Measurements from ENCODE around the gene TOM1.
"Not testable (repeated sequence)": the region's sequence is repeated elsewhere in the genome, so short reads cannot be mapped to it uniquely, and the experiment has no call there.

TOM1 gene

GRCh38 chr22:35347462-35347861, 47.8 kb downstream of the TOM1 start:
- no peak for DNase-seq

- DNase-seq, result no peak
Measured at GRCh38 chr22:35348026-35348590, 48.4 kb downstream of the TOM1 start.

- no peak for DNase-seq
Measured at GRCh38 chr22:35348703-35349102, 49.0 kb downstream of the TOM1 start.

GRCh38 chr22:35349368-35349703, 49.6 kb downstream of the TOM1 start:
- no peak for DNase-seq

- no peak for DNase-seq
Measured at GRCh38 chr22:35349704-35350538, 50.2 kb downstream of the TOM1 start.

- peak; percentile 79 to 85 (median 80) for DNase-seq
Measured at GRCh38 chr22:35350539-35351503, 51.1 kb downstream of the TOM1 start.

GRCh38 chr22:35352214-35353111, 52.8 kb downstream of the TOM1 start:
- peak; percentile 16 to 28 (median 22) for DNase-seq

GRCh38 chr22:35353318-35353717, 53.6 kb downstream of the TOM1 start:
- no peak for DNase-seq

GRCh38 chr22:35354068-35354467, 54.4 kb downstream of the TOM1 start:
- no peak for DNase-seq

- no peak for DNase-seq
Measured at GRCh38 chr22:35357883-35358621, 58.4 kb downstream of the TOM1 start.

GRCh38 chr22:35359380-35360065, 59.8 kb downstream of the TOM1 start:
- no peak for DNase-seq

- DNase-seq, result no peak
Measured at GRCh38 chr22:35361001-35361558, 61.4 kb downstream of the TOM1 start.

GRCh38 chr22:35363566-35364086, 63.9 kb downstream of the TOM1 start:
- DNase-seq, result no peak

GRCh38 chr22:35364230-35364629, 64.5 kb downstream of the TOM1 start:
- not testable (repeated sequence) for DNase-seq

- no peak for DNase-seq
Measured at GRCh38 chr22:35367331-35367886, 67.7 kb downstream of the TOM1 start.

GRCh38 chr22:35368386-35368785, 68.7 kb downstream of the TOM1 start:
- DNase-seq, result no peak

- DNase-seq, result no peak
Measured at GRCh38 chr22:35369996-35370395, 70.3 kb downstream of the TOM1 start.

- no peak for DNase-seq
Measured at GRCh38 chr22:35373781-35374180, 74.1 kb downstream of the TOM1 start.

- DNase-seq, result no peak
Measured at GRCh38 chr22:35375031-35375430, 75.3 kb downstream of the TOM1 start.

- no peak for DNase-seq
Measured at GRCh38 chr22:35375526-35375925, 75.8 kb downstream of the TOM1 start.
